T-cell (primary cell): ENCODE measurements around the gene SNIP1. TPM values are rescaled to one million over a fixed set of nuclear protein-coding genes. Genes with fewer than 3 reads are reported as not detected.
"Not testable (repeated sequence)": the region's sequence is repeated elsewhere in the genome, so short reads cannot be mapped to it uniquely, and the experiment has no call there.

Experiments
- ATAC-seq, 4 experiments: fragments of 200-7000 bp in 3 of 4; fragments of 150-1000 bp in 1 of 4; cut with Tn5 transposase; replicated peaks in 1 of 4; 1 replicate in 3 of 4; 2 replicates in 1 of 4; pipeline ENCODE4 v1.10.0; 2021; ENCODE audit warnings: moderate library complexity in 3 of 4, mild to moderate bottlenecking in 2 of 4, moderate number of reproducible peaks in 1 of 4
- CTCF ChIA-PET, 2 donors: fragments of 300-600 bp; sonication (Branson Sonifier 250); formaldehyde crosslinking; loops; one replicate each; lab custom pipeline; 2022; ENCODE audit warnings: antibody characterized with exemption in 2 of 2; lab: Charles Lee
- POLR2A ChIA-PET, 2 donors: fragments of 300-600 bp; sonication (Branson Sonifier 250); formaldehyde crosslinking; loops; one replicate each; lab custom pipeline; 2022; ENCODE audit warnings: antibody characterized with exemption in 2 of 2; lab: Charles Lee
- DNase-seq, 35 experiments: peaks; one replicate each; pipeline versions ENCODE4 v3.0.0 to v3.0.0-alpha.2; 2013 to 2023
- H3K27ac ChIP-seq: one replicate; pipeline ENCODE4 v1.5.1; 2013; ENCODE audit warnings: low read length
- H3K27me3 ChIP-seq, 2 experiments: replicated peaks in 1 of 2; 1 replicate in 1 of 2; 2 replicates in 1 of 2; pipeline versions ENCODE4 v1.6.1 to v1.7.0; 2013; ENCODE audit warnings: low read length in 1 of 2, mixed read lengths in 1 of 2; ENCODE audit not compliant: control insufficient read depth in 2 of 2, insufficient read depth in 2 of 2; ENCODE audit errors: extremely low read depth in 1 of 2
- H3K36me3 ChIP-seq, 2 donors: 1 replicate in 1 of 2; 2 replicates in 1 of 2; pipeline versions ENCODE4 v1.6.1 to v1.7.0; 2013; ENCODE audit warnings: low read length in 1 of 2; ENCODE audit not compliant: control insufficient read depth in 2 of 2, insufficient read depth in 1 of 2; ENCODE audit errors: extremely low read depth in 1 of 2
- H3K4me1 ChIP-seq, 2 experiments: 1 replicate in 1 of 2; 2 replicates in 1 of 2; pipeline versions ENCODE4 v1.6.1 to v1.7.0; 2013; ENCODE audit warnings: low read length in 2 of 2, mixed read lengths in 1 of 2; ENCODE audit not compliant: insufficient read depth in 2 of 2, control insufficient read depth in 1 of 2; ENCODE audit errors: extremely low read depth in 1 of 2
- H3K4me3 ChIP-seq, 2 donors: 1 replicate in 1 of 2; 2 replicates in 1 of 2; pipeline versions ENCODE4 v1.5.1 to v1.7.0; 2013; ENCODE audit warnings: mild to moderate bottlenecking in 2 of 2, low read length in 1 of 2, moderate library complexity in 1 of 2; ENCODE audit not compliant: control insufficient read depth in 1 of 2; ENCODE audit errors: extremely low read depth in 1 of 2
- H3K9me3 ChIP-seq: 2 replicates; pipeline ENCODE4 v1.7.0; 2013
- H3K27ac Mint-ChIP-seq, 2 donors: one replicate each; pipeline ENCODE4 v1.8.0; 2020 to 2021; ENCODE audit warnings: mild to moderate bottlenecking in 2 of 2, mixed read lengths in 2 of 2
- H3K27me3 Mint-ChIP-seq, 2 donors: one replicate each; pipeline ENCODE4 v1.8.0; 2021 to 2022; ENCODE audit warnings: mixed read lengths in 2 of 2
- H3K36me3 Mint-ChIP-seq: one replicate; pipeline ENCODE4 v1.8.0; 2021; ENCODE audit warnings: mixed read lengths
- H3K4me1 Mint-ChIP-seq, 3 donors: one replicate each; pipeline ENCODE4 v1.8.0; 2020 to 2022; ENCODE audit warnings: mixed read lengths in 3 of 3, mild to moderate bottlenecking in 1 of 3
- H3K4me3 Mint-ChIP-seq, 3 donors: one replicate each; pipeline ENCODE4 v1.8.0; 2020 to 2022; ENCODE audit warnings: mild to moderate bottlenecking in 3 of 3, mixed read lengths in 3 of 3, moderate library complexity in 3 of 3
- H3K9me3 Mint-ChIP-seq, 3 donors: one replicate each; pipeline ENCODE4 v1.8.0; 2020 to 2022; ENCODE audit warnings: mixed read lengths in 3 of 3
- WGBS: methylation state at CpG from one replicate; pipeline ENCODE4 v1.1.5; 2013; ENCODE audit warnings: missing lambda C conversion rate; ENCODE audit not compliant: insufficient coverage; 5-methylcytosine and 5-hydroxymethylcytosine counted together
- total RNA-seq, 35 experiments: library from RNA in 6 of 35; stranded (reverse) in 6 of 35; fragments of 120-200 nt in 1 of 35; gene quantifications; one replicate each; pipeline versions ENCODE4 v1.2.1 to v1.2.4 and lab custom pipeline; 2013 to 2026

The SNIP1 gene
- total RNA-seq, 5 donors from 2014 or later (not counting 1 experiment from before 2014, with no cell fraction given) = 32.5 to 48.0 (median 39.9) TPM

- Mint-ChIP-seq H3K27me3 (peaks cover 0 to 4% of the 10 kb centered on the region in 2 donors), H3K4me1 (peaks cover 42 to 49% (median 45%) of the 10 kb centered on the region in 3 donors), H3K9me3 (no peaks in the 10 kb centered on the region), H3K36me3 (peaks cover 23% of the 10 kb centered on the region), H3K27ac (peak overlapping the region; percentile 95 to 99), H3K4me3 (peak overlapping the region; percentile 98 to 100 (median 99))
- ChIA-PET POLR2A (interaction anchor here (0.5 to 1.0 kb wide), 4 partner anchors 26 to 493 kb away, joined by 3 to 11 read pairs (median 4); partner anchors contain the start of gene POU3F1 (in 1 of the 2)), CTCF (interaction anchor here in 1 of 2 donors (0.6 to 0.7 kb wide), 3 partner anchors 120 to 146 kb away, joined by 3 read pairs; a partner anchor contains a TSS)
- H3K27ac ChIP-seq = peak overlapping the region; percentile 74
- 3% methylated on average over 6 of the region's 11 CpGs for WGBS
- ATAC-seq (peak in 2 of 4 experiments; percentile 7 to 17), DNase-seq (peak in 1 of 35 experiments; percentile 11)
- H3K4me3 ChIP-seq = peak overlapping the region; percentile 90 to 91
- H3K27me3 ChIP-seq = peaks cover 0 to 5% of the 10 kb centered on the region in 2 experiments
- H3K4me1 ChIP-seq = peaks cover 7 to 26% of the 10 kb centered on the region in 2 experiments
- peaks cover 0 to 19% of the 10 kb centered on the region in 2 donors for H3K36me3 ChIP-seq
- H3K9me3 ChIP-seq = no peaks in the 10 kb centered on the region
Measured at GRCh38 chr1:37553598-37553926, 531 bp downstream of the SNIP1 start.

GRCh38 chr1:37549341-37549740 is 4.8 kb downstream of the SNIP1 start:
- ChIA-PET POLR2A (interaction anchor here (0.6 kb wide), 2 partner anchors 15 to 24 kb away, joined by 3 read pairs; no protein-coding TSS in a partner anchor), CTCF (no interaction called here)
- H3K4me1 Mint-ChIP-seq = peaks cover 42 to 50% (median 43%) of the 10 kb centered on the region in 3 donors
- no peaks in the 10 kb centered on the region for H3K9me3 Mint-ChIP-seq
- no peaks in the 10 kb centered on the region for H3K27me3 Mint-ChIP-seq
- no peak overlapping the region for H3K4me3 Mint-ChIP-seq
- peaks cover 40% of the 10 kb centered on the region for H3K36me3 Mint-ChIP-seq
- H3K36me3 ChIP-seq = peaks cover 13 to 47% of the 10 kb centered on the region in 2 donors
- no peaks in the 10 kb centered on the region for H3K9me3 ChIP-seq
- no peaks in the 10 kb centered on the region for H3K27me3 ChIP-seq
- WGBS = 94% methylated on average over 2 of the region's 6 CpGs
- H3K4me1 ChIP-seq = peaks cover 7 to 20% of the 10 kb centered on the region in 2 experiments
- no peak overlapping the region for H3K4me3 ChIP-seq
- ATAC-seq (no peak), DNase-seq (no peak)
- H3K27ac Mint-ChIP-seq = peak overlapping the region; percentile 21 to 50
- H3K27ac ChIP-seq = no peak overlapping the region

DNA sequence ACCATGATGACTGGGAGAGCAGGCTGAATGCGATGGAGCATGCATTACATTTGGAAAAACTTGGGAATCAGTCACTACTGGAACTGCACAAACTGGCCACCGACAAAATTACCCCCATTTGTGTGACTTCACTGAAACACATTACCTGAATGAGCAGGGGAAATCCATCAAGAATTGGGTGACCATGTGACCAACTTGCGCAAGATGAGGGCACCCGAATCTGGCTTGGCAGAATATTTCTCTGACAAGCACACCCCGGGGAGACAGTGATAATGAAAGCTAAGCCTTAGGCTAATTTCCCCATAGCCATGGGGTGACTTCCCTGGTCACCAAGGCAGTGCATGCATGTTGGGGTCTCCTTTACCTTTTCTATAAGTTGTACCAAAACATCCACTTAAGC is 9.1 kb downstream of the SNIP1 start:
- Mint-ChIP-seq H3K27me3 (no peaks in the 10 kb centered on the region), H3K4me1 (peaks cover 8 to 14% (median 10%) of the 10 kb centered on the region in 3 donors), H3K36me3 (peaks cover 44% of the 10 kb centered on the region), H3K9me3 (no peaks in the 10 kb centered on the region), H3K4me3 (no peak overlapping the region), H3K27ac (no peak overlapping the region)
- Histone ChIP-seq H3K4me3 (no peak overlapping the region), H3K4me1 (peaks cover 0 to 3% of the 10 kb centered on the region in 2 experiments), H3K27ac (no peak overlapping the region), H3K9me3 (no peaks in the 10 kb centered on the region), H3K27me3 (no peaks in the 10 kb centered on the region), H3K36me3 (peaks cover 21 to 45% of the 10 kb centered on the region in 2 donors)
- 100% methylated on average over 3 of the region's 5 CpGs for WGBS
- DNase-seq (no peak), ATAC-seq (no peak)
- CTCF ChIA-PET = no interaction called here
- POLR2A ChIA-PET = interaction anchor here in 1 of 2 donors (0.6 kb wide), 1 partner anchor 307 kb away, joined by 6 read pairs; no protein-coding TSS in a partner anchor

GRCh38 chr1:37544530-37544929 is 9.6 kb downstream of the SNIP1 start:
- Histone ChIP-seq H3K36me3 (peaks cover 25 to 50% of the 10 kb centered on the region in 2 donors), H3K4me1 (peaks cover 0 to 3% of the 10 kb centered on the region in 2 experiments), H3K27ac (no peak overlapping the region), H3K9me3 (no peaks in the 10 kb centered on the region), H3K27me3 (no peaks in the 10 kb centered on the region), H3K4me3 (no peak overlapping the region)
- ATAC-seq = no peak
- DNase-seq = no peak
- ChIA-PET POLR2A (interaction anchor here in 1 of 2 donors (0.6 kb wide), 1 partner anchor 307 kb away, joined by 6 read pairs; no protein-coding TSS in a partner anchor), CTCF (no interaction called here)
- WGBS = 96% methylated on average over 16 of the region's 21 CpGs
- H3K36me3 Mint-ChIP-seq = peaks cover 43% of the 10 kb centered on the region
- no peak overlapping the region for H3K4me3 Mint-ChIP-seq
- H3K4me1 Mint-ChIP-seq = peaks cover 4 to 9% (median 5%) of the 10 kb centered on the region in 3 donors
- no peaks in the 10 kb centered on the region for H3K27me3 Mint-ChIP-seq
- no peak overlapping the region for H3K27ac Mint-ChIP-seq
- no peaks in the 10 kb centered on the region for H3K9me3 Mint-ChIP-seq

- no peaks in the 10 kb centered on the region for H3K9me3 ChIP-seq
- H3K4me1 Mint-ChIP-seq = peaks cover 0 to 10% (median 0%) of the 10 kb centered on the region in 3 donors
- H3K36me3 ChIP-seq = peaks cover 25 to 64% of the 10 kb centered on the region in 2 donors
- peaks cover 61% of the 10 kb centered on the region for H3K36me3 Mint-ChIP-seq
- ChIA-PET CTCF (interaction anchor here in 1 of 2 donors (1.0 kb wide), 1 partner anchor 13 kb away, joined by 3 read pairs; no protein-coding TSS in a partner anchor), POLR2A (no interaction called here)
- no peak overlapping the region for H3K27ac ChIP-seq
- H3K27me3 Mint-ChIP-seq = no peaks in the 10 kb centered on the region
- DNase-seq (no peak), ATAC-seq (no peak)
- WGBS = 93% methylated on average over 24 of the region's 30 CpGs
- H3K4me1 ChIP-seq = no peaks in the 10 kb centered on the region
- no peak overlapping the region for H3K4me3 ChIP-seq
- no peaks in the 10 kb centered on the region for H3K9me3 Mint-ChIP-seq
- no peak overlapping the region for H3K4me3 Mint-ChIP-seq
- H3K27me3 ChIP-seq = no peaks in the 10 kb centered on the region
- no peak overlapping the region for H3K27ac Mint-ChIP-seq
Measured at GRCh38 chr1:37540036-37540785, 13.9 kb downstream of the SNIP1 start.

- Mint-ChIP-seq H3K36me3 (peaks cover 59% of the 10 kb centered on the region), H3K4me1 (peaks cover 0 to 10% (median 5%) of the 10 kb centered on the region in 3 donors)
- H3K9me3 ChIP-seq, H3K9me3 Mint-ChIP-seq, H3K27me3 ChIP-seq, ATAC-seq, H3K27ac Mint-ChIP-seq, POLR2A ChIA-PET, H3K4me1 ChIP-seq, DNase-seq, H3K4me3 Mint-ChIP-seq, H3K27me3 Mint-ChIP-seq, CTCF ChIA-PET, H3K27ac ChIP-seq, H3K4me3 ChIP-seq: not testable (repeated sequence)
- 98% methylated on average over 6 of the region's 10 CpGs for WGBS
- H3K36me3 ChIP-seq = peaks cover 18 to 58% of the 10 kb centered on the region in 2 donors
Measured at GRCh38 chr1:37539154-37539553, 14.9 kb downstream of the SNIP1 start.
